Stimulated activated CD8-positive, alpha-beta memory T cell treated with anti-CD3 and anti-CD28 coated beads, Interleukin-7, amount 100 ng/mL, for 48 hours (primary cell): Measurements from ENCODE around the gene AIPL1.

ENCODE experiments used
- DNase-seq, 2 donors: peaks; one replicate each; pipeline ENCODE4 v3.0.0-alpha.2; 2020; ENCODE audit warnings: low read depth in 1 of 2; ENCODE audit errors: extremely low read depth in 1 of 2

The AIPL1 gene

GRCh38 chr17:6421700-6422604, 13.0 kb downstream of the AIPL1 start:
- peak; percentile 29 to 54 for DNase-seq

- DNase-seq, result no peak
Observed at GRCh38 chr17:6420173-6420641, 14.7 kb downstream of the AIPL1 start.

GRCh38 chr17:6415616-6416015, 19.3 kb downstream of the AIPL1 start:
- no peak for DNase-seq

GRCh38 chr17:6413065-6413464, 21.9 kb downstream of the AIPL1 start:
- no peak for DNase-seq

GRCh38 chr17:6408735-6409134, 26.2 kb downstream of the AIPL1 start:
- no peak for DNase-seq

GRCh38 chr17:6408276-6408675, 26.6 kb downstream of the AIPL1 start:
- no peak for DNase-seq

GRCh38 chr17:6402258-6402657, 32.7 kb downstream of the AIPL1 start:
- no peak for DNase-seq

GRCh38 chr17:6398955-6399354, 36.0 kb downstream of the AIPL1 start:
- DNase-seq, result no peak

- no peak for DNase-seq
Observed at GRCh38 chr17:6394055-6394606, 40.8 kb downstream of the AIPL1 start.

GRCh38 chr17:6393351-6393952, 41.5 kb downstream of the AIPL1 start:
- no peak for DNase-seq

- no peak for DNase-seq
Observed at GRCh38 chr17:6392609-6393350, 42.1 kb downstream of the AIPL1 start.

GRCh38 chr17:6388416-6388815, 46.5 kb downstream of the AIPL1 start:
- DNase-seq, result no peak

GRCh38 chr17:6387858-6388257, 47.1 kb downstream of the AIPL1 start:
- DNase-seq, result no peak

GRCh38 chr17:6387442-6387841, 47.5 kb downstream of the AIPL1 start:
- no peak for DNase-seq

GRCh38 chr17:6386041-6386630, 48.8 kb downstream of the AIPL1 start:
- no peak for DNase-seq

GRCh38 chr17:6384481-6384880, 50.4 kb downstream of the AIPL1 start:
- DNase-seq, result no peak

- no peak for DNase-seq
Observed at GRCh38 chr17:6381526-6382465, 53.1 kb downstream of the AIPL1 start.

GRCh38 chr17:6380915-6381438, 53.9 kb downstream of the AIPL1 start:
- no peak for DNase-seq

GRCh38 chr17:6377906-6378305, 57.0 kb downstream of the AIPL1 start:
- DNase-seq, result no peak
